Activated naive CD4-positive, alpha-beta T cell treated with anti-CD3 and anti-CD28 coated beads, Interleukin-2, amount 50 U/mL, for 24 hours (primary cell): ENCODE results near the gene RNF223.
A peak's percentile ranks its signal among the peaks of the same experiment; 100 is the strongest.

Experiments
- H3K27ac Mint-ChIP-seq: one replicate; pipeline ENCODE4 v1.8.0; 2021; ENCODE audit warnings: mild to moderate bottlenecking, mixed read lengths
- H3K27me3 Mint-ChIP-seq: one replicate; pipeline ENCODE4 v1.8.0; 2021; ENCODE audit warnings: mixed read lengths
- H3K36me3 Mint-ChIP-seq: one replicate; pipeline ENCODE4 v1.8.0; 2021; ENCODE audit warnings: mixed read lengths
- H3K4me1 Mint-ChIP-seq: one replicate; pipeline ENCODE4 v1.8.0; 2021; ENCODE audit warnings: mixed read lengths
- H3K4me3 Mint-ChIP-seq: one replicate; pipeline ENCODE4 v1.8.0; 2021; ENCODE audit warnings: mild to moderate bottlenecking, mixed read lengths
- H3K9me3 Mint-ChIP-seq: one replicate; pipeline ENCODE4 v1.8.0; 2021; ENCODE audit warnings: mixed read lengths

Gene RNF223

GRCh38 chr1:1026599-1027413 lies 47.3 kb downstream of the RNF223 start:
- Mint-ChIP-seq H3K36me3 (no peaks in the 10 kb centered on the region), H3K9me3 (no peaks in the 10 kb centered on the region), H3K27ac (no peak overlapping the region), H3K4me3 (no peak overlapping the region), H3K27me3 (no peaks in the 10 kb centered on the region), H3K4me1 (peaks cover 6% of the 10 kb centered on the region)

- H3K27ac Mint-ChIP-seq, result no peak overlapping the region
- peaks cover 6% of the 10 kb centered on the region for H3K4me1 Mint-ChIP-seq
- H3K9me3 Mint-ChIP-seq, result no peaks in the 10 kb centered on the region
- no peak overlapping the region for H3K4me3 Mint-ChIP-seq
- H3K27me3 Mint-ChIP-seq, result no peaks in the 10 kb centered on the region
- no peaks in the 10 kb centered on the region for H3K36me3 Mint-ChIP-seq
These were observed 48.4 kb downstream of the RNF223 start for GRCh38 chr1:1025730-1026129.

GRCh38 chr1:1024771-1025699 lies 49.1 kb downstream of the RNF223 start:
- Mint-ChIP-seq H3K27me3 (no peaks in the 10 kb centered on the region), H3K4me3 (no peak overlapping the region), H3K4me1 (peaks cover 6% of the 10 kb centered on the region), H3K27ac (no peak overlapping the region), H3K36me3 (no peaks in the 10 kb centered on the region), H3K9me3 (no peaks in the 10 kb centered on the region)

GRCh38 chr1:1024149-1024770 lies 49.8 kb downstream of the RNF223 start:
- no peaks in the 10 kb centered on the region for H3K9me3 Mint-ChIP-seq
- peaks cover 6% of the 10 kb centered on the region for H3K4me1 Mint-ChIP-seq
- H3K4me3 Mint-ChIP-seq, result no peak overlapping the region
- H3K36me3 Mint-ChIP-seq, result no peaks in the 10 kb centered on the region
- no peaks in the 10 kb centered on the region for H3K27me3 Mint-ChIP-seq
- no peak overlapping the region for H3K27ac Mint-ChIP-seq

- Mint-ChIP-seq H3K27ac (no peak overlapping the region), H3K36me3 (no peaks in the 10 kb centered on the region), H3K4me3 (no peak overlapping the region), H3K4me1 (peaks cover 6% of the 10 kb centered on the region), H3K9me3 (no peaks in the 10 kb centered on the region), H3K27me3 (no peaks in the 10 kb centered on the region)
These were observed 50.4 kb downstream of the RNF223 start for GRCh38 chr1:1023700-1024099.

GRCh38 chr1:1022302-1023009 lies 51.6 kb downstream of the RNF223 start:
- no peaks in the 10 kb centered on the region for H3K27me3 Mint-ChIP-seq
- peaks cover 9% of the 10 kb centered on the region for H3K4me1 Mint-ChIP-seq
- H3K4me3 Mint-ChIP-seq, result no peak overlapping the region
- H3K9me3 Mint-ChIP-seq, result no peaks in the 10 kb centered on the region
- H3K27ac Mint-ChIP-seq, result no peak overlapping the region
- no peaks in the 10 kb centered on the region for H3K36me3 Mint-ChIP-seq

- Mint-ChIP-seq H3K27ac (no peak overlapping the region), H3K4me1 (peaks cover 13% of the 10 kb centered on the region), H3K36me3 (no peaks in the 10 kb centered on the region), H3K27me3 (no peaks in the 10 kb centered on the region), H3K4me3 (peak overlapping the region; percentile 15), H3K9me3 (no peaks in the 10 kb centered on the region)
These were observed 52.2 kb downstream of the RNF223 start for GRCh38 chr1:1021920-1022259.

- Mint-ChIP-seq H3K36me3 (no peaks in the 10 kb centered on the region), H3K9me3 (no peaks in the 10 kb centered on the region), H3K27ac (no peak overlapping the region), H3K4me3 (no peak overlapping the region), H3K27me3 (no peaks in the 10 kb centered on the region), H3K4me1 (peaks cover 13% of the 10 kb centered on the region)
These were observed 52.8 kb downstream of the RNF223 start for GRCh38 chr1:1021010-1021919.
